Right hindlimb (tissue), 1 donor: ENCODE measurements around the gene SLC49A3.
A peak's percentile ranks its signal among the peaks of the same experiment; 100 is the strongest.
"Not testable (repeated sequence)": the region's sequence is repeated elsewhere in the genome, so short reads cannot be mapped to it uniquely, and the experiment has no call there.

Experiments used
- DNase-seq: peaks from one replicate; pipeline ENCODE4 v3.0.0-alpha.2; 2018

Gene SLC49A3

GRCh38 chr4:650951-651883, 37.7 kb downstream of the SLC49A3 start:
- peak; percentile 19 for DNase-seq

- peak; percentile 7 for DNase-seq
Measured at GRCh38 chr4:650461-650860, 38.5 kb downstream of the SLC49A3 start.

GRCh38 chr4:649751-650310, 39.1 kb downstream of the SLC49A3 start:
- peak; percentile 12 for DNase-seq

- no peak for DNase-seq
Measured at GRCh38 chr4:649293-649625, 39.7 kb downstream of the SLC49A3 start.

- DNase-seq, result peak; percentile 32
Measured at GRCh38 chr4:648579-649292, 40.2 kb downstream of the SLC49A3 start.

DNA sequence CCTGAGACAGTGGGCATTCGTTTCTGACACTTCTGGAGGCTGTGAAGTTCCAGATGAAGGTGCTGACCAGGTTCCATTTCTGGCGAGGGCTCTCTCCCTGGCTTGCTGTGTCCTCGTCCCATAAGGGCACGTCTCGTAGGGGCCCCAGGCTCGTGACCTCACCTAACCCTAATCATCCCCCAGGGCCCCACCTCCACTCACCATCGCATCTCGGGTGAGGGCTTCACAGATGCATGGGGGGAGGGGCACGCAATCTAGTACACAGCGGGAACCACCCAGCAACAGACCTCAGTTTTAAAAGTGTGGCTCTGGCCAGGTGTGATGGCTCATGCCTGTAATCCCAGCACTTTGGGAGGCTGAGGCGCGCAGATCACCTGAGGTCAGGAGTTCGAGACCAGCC, 41.5 kb downstream of the SLC49A3 start:
- no peak for DNase-seq

DNA sequence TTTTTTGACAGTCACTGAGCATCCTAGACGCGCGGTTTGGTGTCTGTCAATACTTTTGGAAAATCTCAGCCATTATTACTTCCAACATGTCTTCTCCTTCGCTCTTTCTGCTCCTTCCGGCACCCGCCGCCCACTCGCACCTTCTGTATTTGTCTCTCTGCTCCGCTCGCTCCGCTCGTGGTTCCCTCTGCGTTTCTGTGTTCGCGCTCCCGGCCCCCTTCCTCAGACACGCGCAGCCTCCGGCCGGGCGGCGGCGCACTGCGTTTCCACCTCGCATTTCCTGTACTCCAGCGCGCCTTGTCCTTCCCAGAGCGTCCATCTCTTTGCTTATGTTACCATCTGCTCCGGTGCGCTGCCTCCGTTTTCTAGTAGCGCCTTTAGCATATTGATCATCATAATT, 42.5 kb downstream of the SLC49A3 start:
- DNase-seq, result peak; percentile 11

GRCh38 chr4:642366-642765, 46.6 kb downstream of the SLC49A3 start:
- DNase-seq, result not testable (repeated sequence)

DNA sequence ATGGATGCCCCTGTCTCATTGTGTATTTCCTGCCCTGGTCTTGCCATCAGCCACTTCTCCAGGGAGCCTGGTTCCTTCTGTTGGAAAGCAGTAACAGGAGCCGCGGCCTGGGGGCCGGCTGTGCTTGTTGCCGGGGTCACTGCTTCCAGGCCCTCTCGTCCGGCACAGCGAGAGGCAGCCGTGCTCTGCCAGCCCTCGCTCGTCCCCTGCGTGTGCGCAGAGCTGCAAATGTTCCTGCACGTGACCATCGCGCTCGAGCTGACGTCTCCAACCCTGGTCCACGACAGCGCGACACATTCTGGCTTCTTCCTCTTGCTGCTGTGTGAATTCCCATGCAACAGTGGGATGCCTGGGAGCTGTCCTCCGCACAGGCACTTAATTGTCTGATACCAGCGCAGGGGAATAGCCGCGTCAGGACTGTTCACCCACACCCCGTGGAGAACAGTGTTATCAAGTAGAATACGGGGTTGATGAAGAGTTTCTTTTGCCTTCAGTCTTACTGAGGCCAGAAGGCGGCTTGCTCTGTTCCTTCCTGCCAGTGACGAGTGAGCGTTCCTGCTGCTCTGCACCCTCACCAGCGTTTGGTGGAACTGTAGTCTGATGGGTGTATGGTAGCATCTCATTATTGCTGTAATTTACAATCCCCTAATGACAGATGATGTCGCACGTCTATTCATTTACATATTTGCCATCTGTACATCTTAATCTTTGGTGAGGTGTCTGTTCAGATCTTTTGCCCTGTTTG, 51.2 kb downstream of the SLC49A3 start:
- peak; percentile 12 for DNase-seq

- DNase-seq, result no peak
Measured at GRCh38 chr4:636628-637159, 52.3 kb downstream of the SLC49A3 start.

- DNase-seq, result peak; percentile 4
Measured at GRCh38 chr4:635851-636627, 52.9 kb downstream of the SLC49A3 start.

DNA sequence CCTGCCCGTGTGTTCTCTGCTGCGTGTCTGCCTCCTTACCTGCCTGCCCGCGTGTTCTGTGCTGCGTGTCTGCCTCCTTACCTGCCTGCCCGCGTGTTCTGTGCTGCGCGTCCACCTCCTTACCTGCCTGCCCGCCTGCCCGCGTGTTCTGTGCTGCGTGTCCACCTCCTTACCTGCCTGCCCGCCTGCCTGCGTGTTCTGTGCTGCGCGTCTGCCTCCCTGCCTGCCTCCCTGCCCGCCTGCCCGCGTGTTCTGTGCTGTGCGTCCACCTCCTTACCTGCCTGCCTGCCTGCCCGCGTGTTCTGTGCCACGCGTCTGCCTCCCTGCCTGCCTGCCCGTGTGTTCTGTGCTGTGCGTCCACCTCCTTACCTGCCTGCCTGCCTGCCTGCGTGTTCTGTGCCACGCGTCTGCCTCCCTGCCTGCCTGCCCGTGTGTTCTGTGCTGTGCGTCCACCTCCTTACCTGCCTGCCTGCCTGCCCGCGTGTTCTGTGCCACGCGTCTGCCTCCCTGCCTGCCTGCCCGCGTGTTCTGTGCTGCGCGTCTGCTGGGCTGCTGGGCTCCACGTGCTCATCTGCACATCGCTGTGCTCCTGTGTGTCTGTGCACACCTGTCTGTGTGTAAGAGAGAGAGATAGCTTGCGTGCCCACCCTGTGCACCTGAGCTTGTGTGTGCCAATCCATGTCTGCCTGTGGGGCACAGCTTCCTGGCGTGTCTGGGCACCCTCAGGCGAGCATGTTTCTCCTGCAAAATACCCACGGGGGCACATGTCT, 53.7 kb downstream of the SLC49A3 start:
- not testable (repeated sequence) for DNase-seq

- no peak for DNase-seq
Measured at GRCh38 chr4:634599-634985, 54.4 kb downstream of the SLC49A3 start.

- peak; percentile 13 for DNase-seq
Measured at GRCh38 chr4:633976-634598, 54.9 kb downstream of the SLC49A3 start.

DNA sequence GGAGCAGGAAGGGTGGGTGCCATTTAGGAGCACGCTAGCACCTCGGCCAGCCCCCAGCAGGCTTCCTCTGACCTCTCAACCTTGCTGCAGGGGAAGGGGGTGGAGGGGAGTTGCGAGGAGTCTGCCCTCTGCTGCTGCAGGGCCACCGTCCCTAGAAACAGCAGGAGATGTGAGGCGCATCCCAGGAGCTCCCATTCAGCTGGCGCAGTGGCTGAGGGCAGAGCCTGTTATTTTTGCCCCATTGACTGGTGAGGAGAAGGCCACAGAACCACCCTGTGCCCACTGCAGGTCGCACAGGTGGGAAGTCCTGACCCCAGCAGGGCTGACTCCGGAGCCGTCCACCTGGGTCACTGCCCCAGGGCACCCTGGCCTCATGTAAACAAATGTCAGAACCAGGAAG, 55.5 kb downstream of the SLC49A3 start:
- peak; percentile 8 for DNase-seq

DNA sequence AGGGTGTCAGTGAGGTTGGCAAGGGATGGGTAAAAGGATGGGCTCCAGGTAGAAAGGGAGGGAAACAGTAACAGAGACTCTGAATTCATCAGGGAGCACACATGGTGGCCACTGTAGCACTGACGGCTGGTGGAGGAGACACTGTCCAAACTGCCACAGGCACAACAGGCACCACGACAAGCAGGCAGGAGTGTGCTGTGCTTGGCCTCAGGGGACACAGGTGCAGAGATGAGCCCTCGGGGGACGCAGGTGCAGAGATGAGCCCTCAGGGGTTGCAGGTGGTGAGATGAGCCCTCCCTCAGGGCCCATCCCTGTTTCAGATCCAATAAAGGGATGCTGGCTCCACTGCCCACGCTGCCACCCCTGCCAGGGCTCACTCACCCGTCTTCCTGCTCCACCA, 56.0 kb downstream of the SLC49A3 start:
- DNase-seq, result peak; percentile 7

- no peak for DNase-seq
Measured at GRCh38 chr4:632196-632790, 56.7 kb downstream of the SLC49A3 start.
